ENCODE results near the gene C6orf136.
"Not testable (repeated sequence)": the region's sequence is repeated elsewhere in the genome, so short reads cannot be mapped to it uniquely, and the experiment has no call there.

The C6orf136 gene

DNA sequence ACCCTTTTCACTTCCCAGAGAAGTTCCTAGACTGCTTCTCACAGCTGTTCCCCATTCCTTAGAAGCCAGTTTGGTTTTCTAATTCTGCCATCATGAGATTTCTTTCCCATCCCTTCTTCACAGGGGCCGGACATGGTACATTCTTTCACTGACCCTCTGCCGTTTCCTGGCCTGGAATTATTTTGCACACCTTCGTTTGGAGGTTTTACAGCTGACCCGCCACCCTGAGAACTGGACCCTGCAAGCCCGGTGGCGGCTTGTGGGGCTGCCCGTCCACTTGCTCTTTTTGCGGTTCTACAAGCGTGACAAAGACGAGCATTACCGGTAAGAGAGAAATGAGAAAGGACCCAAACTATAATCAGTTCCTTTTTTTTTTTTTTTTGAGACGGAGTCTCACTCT is 4.2 kb downstream of the C6orf136 start:
- TF ChIP-seq, protein P1, sequence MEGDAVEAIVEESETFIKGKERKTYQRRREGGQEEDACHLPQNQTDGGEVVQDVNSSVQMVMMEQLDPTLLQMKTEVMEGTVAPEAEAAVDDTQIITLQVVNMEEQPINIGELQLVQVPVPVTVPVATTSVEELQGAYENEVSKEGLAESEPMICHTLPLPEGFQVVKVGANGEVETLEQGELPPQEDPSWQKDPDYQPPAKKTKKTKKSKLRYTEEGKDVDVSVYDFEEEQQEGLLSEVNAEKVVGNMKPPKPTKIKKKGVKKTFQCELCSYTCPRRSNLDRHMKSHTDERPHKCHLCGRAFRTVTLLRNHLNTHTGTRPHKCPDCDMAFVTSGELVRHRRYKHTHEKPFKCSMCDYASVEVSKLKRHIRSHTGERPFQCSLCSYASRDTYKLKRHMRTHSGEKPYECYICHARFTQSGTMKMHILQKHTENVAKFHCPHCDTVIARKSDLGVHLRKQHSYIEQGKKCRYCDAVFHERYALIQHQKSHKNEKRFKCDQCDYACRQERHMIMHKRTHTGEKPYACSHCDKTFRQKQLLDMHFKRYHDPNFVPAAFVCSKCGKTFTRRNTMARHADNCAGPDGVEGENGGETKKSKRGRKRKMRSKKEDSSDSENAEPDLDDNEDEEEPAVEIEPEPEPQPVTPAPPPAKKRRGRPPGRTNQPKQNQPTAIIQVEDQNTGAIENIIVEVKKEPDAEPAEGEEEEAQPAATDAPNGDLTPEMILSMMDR (IDR thresholded peaks at IDR 0.05; ENCODE audit: low read length, missing control alignments), result no peak
- no peak overlapping the region for H3K4me3 ChIP-seq (replicated peaks; ENCODE audit: low read depth, low read length)
- DNase-seq (ENCODE audit: low read depth), result no peak

GRCh38 chr6:30654798-30655742 is 8.1 kb downstream of the C6orf136 start:
- H3K4me3 ChIP-seq (replicated peaks; ENCODE audit: low read depth, low read length), result no peak overlapping the region
- TF ChIP-seq, protein P1 (IDR thresholded peaks at IDR 0.05; ENCODE audit: low read length, missing control alignments), result no peak
- DNase-seq (ENCODE audit: low read depth), result no peak

- DNase-seq (ENCODE audit: low read depth), result no peak
- TF ChIP-seq, protein P1 (IDR thresholded peaks at IDR 0.05; ENCODE audit: low read length, missing control alignments), result no peak
- H3K4me3 ChIP-seq (replicated peaks; ENCODE audit: low read depth, low read length), result no peak overlapping the region
Observed at GRCh38 chr6:30655743-30656094, 8.8 kb downstream of the C6orf136 start.

GRCh38 chr6:30656513-30656912 is 9.6 kb downstream of the C6orf136 start:
- no peak for DNase-seq (ENCODE audit: low read depth)
- TF ChIP-seq, protein P1 (IDR thresholded peaks at IDR 0.05; ENCODE audit: low read length, missing control alignments), result no peak

DNA sequence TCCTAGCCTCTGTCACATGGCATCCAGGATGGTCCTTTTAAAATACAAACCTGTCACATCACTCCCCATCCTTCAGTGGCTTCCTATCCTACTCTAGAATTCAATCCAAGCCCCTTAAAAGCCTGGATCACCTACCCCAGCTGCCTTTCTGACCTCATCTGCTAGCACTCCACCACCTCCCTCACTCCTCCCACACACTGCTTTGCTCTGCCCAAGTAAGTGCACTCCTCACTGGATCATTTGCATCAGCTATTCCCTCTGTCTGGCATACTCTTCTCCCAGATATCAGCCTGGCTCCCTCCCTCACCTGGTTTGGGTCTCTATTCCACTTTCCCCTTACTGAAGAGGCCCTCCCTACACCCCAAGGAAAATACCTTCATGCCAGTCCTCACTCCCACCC is 10.5 kb downstream of the C6orf136 start:
- H3K4me3 ChIP-seq (replicated peaks; ENCODE audit: low read depth, low read length), result no peak overlapping the region
- DNase-seq (ENCODE audit: low read depth), result no peak
- TF ChIP-seq, protein P1 (IDR thresholded peaks at IDR 0.05; ENCODE audit: low read length, missing control alignments), result no peak

More at GRCh38 chr6:30656513-30656912, 9.6 kb downstream of the C6orf136 start:
- H3K4me3 ChIP-seq (replicated peaks; ENCODE audit: low read depth, low read length), result no peak overlapping the region

DNA sequence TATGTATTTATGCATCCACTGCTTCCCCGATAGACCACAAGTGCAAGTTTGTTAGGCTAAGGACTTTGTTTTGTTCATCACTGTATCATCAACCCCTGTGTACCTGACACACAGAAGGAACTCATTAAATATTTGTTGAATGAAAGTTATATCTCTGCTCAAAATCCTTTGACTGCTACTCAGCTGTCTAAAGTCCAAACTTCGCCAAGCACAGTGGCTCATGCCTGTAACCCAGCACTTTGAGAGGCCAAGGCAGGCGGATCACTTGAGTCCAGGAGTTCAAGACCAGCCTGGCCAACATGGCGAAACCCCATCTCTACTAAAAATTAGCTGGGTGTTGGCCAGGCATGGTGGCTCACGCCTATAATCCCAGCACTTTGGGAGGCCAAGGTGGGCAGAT is 11.0 kb downstream of the C6orf136 start:
- H3K4me3 ChIP-seq (replicated peaks; ENCODE audit: low read depth, low read length); DNase-seq (ENCODE audit: low read depth): not testable (repeated sequence)

DNA sequence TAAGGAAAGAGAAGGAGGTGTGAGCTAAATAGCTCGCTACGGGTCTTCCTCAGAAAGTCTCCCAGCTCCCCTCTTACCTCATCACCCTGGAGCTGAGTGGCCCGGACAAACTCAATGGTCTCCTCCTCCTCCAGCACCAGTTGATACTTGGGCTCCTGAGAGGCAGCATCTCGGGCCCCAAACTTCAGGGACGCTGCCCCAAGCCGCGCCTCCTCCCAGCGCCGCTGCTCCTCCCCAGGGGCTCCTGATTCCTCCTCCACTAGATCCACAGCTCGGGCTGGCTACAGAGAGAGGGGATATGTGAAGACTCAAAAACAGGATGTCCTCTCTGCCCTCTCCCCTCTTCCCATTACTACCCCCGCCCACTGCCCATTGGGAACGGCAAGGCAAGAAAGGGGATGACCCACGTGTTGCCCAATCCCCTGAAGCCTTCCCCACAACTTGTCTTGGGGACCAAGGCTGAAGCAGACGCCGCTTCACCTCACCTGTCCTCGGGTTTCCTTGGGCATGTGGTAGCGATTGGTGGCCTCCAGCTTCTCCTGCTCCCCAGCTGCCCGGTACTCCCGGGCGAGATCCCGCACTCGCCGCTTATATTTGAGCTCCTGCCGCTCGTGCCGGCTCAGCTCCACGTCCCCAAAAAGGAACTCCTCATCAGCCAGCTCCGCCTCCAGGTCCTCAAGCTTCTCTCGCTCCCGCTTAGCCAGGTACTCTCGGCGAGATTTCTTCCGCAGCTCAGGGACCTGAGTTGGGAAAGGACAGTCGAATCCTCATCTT is 18.2 kb downstream of the C6orf136 start:
- DNase-seq (ENCODE audit: low read depth), result no peak
- TF ChIP-seq, protein P1 (IDR thresholded peaks at IDR 0.05; ENCODE audit: low read length, missing control alignments), result no peak
- no peak overlapping the region for H3K4me3 ChIP-seq (replicated peaks; ENCODE audit: low read depth, low read length)

DNA sequence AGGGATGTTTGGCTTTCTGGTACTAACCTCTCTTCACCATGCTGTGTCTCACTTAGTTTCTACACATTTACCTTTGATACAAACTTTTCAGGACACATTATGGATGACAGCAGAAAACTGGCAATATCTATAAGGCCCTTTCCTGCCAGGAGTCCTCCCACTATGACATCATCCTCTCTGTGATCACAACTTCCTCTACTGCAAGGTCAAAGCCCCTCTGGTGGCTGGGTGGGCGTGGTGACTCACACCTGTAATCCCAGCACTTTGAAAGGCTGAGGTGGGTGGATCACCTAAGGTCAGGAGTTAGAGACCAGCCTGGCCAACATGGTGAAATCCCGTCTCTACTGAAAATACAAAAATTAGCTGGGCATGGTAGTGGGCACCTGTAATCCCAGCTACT is 19.4 kb downstream of the C6orf136 start:
- not testable (repeated sequence) for H3K4me3 ChIP-seq (replicated peaks; ENCODE audit: low read depth, low read length); DNase-seq (ENCODE audit: low read depth)

All from fibroblast of pulmonary artery (primary cell).